ENCODE measurements around the gene SLCO1B3. TPM values are rescaled to one million over a fixed set of nuclear protein-coding genes. Genes with fewer than 3 reads are reported as not detected.
"Not testable (repeated sequence)": the region's sequence is repeated elsewhere in the genome, so short reads cannot be mapped to it uniquely, and the experiment has no call there.

Gene SLCO1B3, protein sequence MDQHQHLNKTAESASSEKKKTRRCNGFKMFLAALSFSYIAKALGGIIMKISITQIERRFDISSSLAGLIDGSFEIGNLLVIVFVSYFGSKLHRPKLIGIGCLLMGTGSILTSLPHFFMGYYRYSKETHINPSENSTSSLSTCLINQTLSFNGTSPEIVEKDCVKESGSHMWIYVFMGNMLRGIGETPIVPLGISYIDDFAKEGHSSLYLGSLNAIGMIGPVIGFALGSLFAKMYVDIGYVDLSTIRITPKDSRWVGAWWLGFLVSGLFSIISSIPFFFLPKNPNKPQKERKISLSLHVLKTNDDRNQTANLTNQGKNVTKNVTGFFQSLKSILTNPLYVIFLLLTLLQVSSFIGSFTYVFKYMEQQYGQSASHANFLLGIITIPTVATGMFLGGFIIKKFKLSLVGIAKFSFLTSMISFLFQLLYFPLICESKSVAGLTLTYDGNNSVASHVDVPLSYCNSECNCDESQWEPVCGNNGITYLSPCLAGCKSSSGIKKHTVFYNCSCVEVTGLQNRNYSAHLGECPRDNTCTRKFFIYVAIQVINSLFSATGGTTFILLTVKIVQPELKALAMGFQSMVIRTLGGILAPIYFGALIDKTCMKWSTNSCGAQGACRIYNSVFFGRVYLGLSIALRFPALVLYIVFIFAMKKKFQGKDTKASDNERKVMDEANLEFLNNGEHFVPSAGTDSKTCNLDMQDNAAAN
- not detected for total RNA-seq

DNA sequence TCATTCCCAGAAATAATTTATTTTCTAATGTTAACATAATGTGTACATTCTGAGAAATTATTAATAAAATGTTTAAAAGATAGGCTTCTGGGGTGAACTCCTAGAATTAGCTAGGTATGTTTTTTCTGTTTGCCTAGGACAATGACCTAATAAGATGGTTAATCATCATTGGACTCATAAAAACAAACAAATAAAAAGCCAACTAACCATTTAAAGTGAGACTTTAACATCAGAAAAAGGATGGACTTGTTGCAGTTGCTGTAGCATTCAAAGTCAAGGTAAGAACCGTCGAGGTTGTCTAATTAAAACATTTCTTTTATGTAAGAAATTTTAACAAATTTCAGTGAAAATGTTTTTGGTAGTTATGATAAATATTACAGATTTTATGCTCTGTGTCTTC, at the start of gene SLCO1B3:
Gene SLCO1B3 (plus strand): TSS at position 219 of the 400 bp plus-strand sequence. CDS start 5,034 bp downstream, outside the sequence.
- no peak within 1 kb of the TSS for H3K27ac Mint-ChIP-seq
- intact Hi-C loops (cut with micrococcal nuclease) = no loop called here
- DNase-seq = no peak

DNA sequence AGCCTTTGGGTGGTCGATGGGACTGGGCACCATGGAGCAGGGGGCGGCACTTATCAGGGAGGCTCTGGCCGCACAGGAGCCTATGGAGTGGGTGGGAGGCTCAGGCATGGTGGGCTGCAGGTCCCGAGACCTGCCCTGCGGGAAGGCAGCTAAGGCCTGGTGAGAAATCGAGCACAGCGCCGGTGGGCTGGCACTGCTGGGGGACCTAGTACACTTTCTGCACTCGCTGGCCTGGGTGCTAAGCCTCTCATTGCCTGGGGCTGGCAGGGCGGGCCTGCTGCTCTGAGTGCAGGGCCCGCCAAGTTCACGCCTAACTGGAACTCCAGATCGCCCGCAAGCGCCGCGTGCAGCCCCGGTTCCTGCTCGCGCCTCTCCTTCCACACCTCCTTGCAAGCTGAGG, 33.1 kb upstream of the SLCO1B3 start:
- intact Hi-C loops (cut with micrococcal nuclease) = no loop called here
- no peaks in the 10 kb centered on the region for H3K36me3 Mint-ChIP-seq (ENCODE audit: low read depth)
- DNase-seq = no peak
- ChIA-PET CTCF (no interaction called here), POLR2A (no interaction called here)
- no peak overlapping the region for H3K27ac Mint-ChIP-seq
- no peak for ATAC-seq
- no peaks in the 10 kb centered on the region for H3K27me3 Mint-ChIP-seq
- TF ChIP-seq, protein P1, sequence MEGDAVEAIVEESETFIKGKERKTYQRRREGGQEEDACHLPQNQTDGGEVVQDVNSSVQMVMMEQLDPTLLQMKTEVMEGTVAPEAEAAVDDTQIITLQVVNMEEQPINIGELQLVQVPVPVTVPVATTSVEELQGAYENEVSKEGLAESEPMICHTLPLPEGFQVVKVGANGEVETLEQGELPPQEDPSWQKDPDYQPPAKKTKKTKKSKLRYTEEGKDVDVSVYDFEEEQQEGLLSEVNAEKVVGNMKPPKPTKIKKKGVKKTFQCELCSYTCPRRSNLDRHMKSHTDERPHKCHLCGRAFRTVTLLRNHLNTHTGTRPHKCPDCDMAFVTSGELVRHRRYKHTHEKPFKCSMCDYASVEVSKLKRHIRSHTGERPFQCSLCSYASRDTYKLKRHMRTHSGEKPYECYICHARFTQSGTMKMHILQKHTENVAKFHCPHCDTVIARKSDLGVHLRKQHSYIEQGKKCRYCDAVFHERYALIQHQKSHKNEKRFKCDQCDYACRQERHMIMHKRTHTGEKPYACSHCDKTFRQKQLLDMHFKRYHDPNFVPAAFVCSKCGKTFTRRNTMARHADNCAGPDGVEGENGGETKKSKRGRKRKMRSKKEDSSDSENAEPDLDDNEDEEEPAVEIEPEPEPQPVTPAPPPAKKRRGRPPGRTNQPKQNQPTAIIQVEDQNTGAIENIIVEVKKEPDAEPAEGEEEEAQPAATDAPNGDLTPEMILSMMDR (IDR thresholded peaks at IDR 0.05) = no peak
- peaks cover 4% of the 10 kb centered on the region for H3K9me3 Mint-ChIP-seq
- H3K4me3 Mint-ChIP-seq = no peak overlapping the region
- no peaks in the 10 kb centered on the region for H3K4me1 Mint-ChIP-seq (ENCODE audit: low read depth)

More for the DNA sequence above, at the start of gene SLCO1B3:
- Mint-ChIP-seq H3K9me3 (peaks cover 2% of the 10 kb centered on the region), H3K4me1 (ENCODE audit: low read depth) (no peaks in the 10 kb centered on the region), H3K27me3 (no peaks in the 10 kb centered on the region), H3K4me3 (no peak within 1 kb of the TSS), H3K36me3 (ENCODE audit: low read depth) (no peaks in the 10 kb centered on the region)
- ATAC-seq = no peak
- TF ChIP-seq, protein P1 (IDR thresholded peaks at IDR 0.05) = no peak
- POLR2A ChIA-PET = no interaction called here
- CTCF ChIA-PET = no interaction called here

- H3K4me3 Mint-ChIP-seq = no peak overlapping the region
- ATAC-seq (no peak), DNase-seq (no peak)
- H3K27me3 Mint-ChIP-seq = no peaks in the 10 kb centered on the region
- intact Hi-C loops (cut with micrococcal nuclease) = no loop called here
- TF ChIP-seq, protein P1 (IDR thresholded peaks at IDR 0.05) = no peak
- H3K27ac Mint-ChIP-seq = no peak overlapping the region
- peaks cover 4% of the 10 kb centered on the region for H3K9me3 Mint-ChIP-seq
- POLR2A ChIA-PET = no interaction called here
- CTCF ChIA-PET = no interaction called here
- no peaks in the 10 kb centered on the region for H3K4me1 Mint-ChIP-seq (ENCODE audit: low read depth)
- H3K36me3 Mint-ChIP-seq (ENCODE audit: low read depth) = no peaks in the 10 kb centered on the region
These were observed 31.5 kb upstream of the SLCO1B3 start for GRCh38 chr12:20778969-20779368.

DNA sequence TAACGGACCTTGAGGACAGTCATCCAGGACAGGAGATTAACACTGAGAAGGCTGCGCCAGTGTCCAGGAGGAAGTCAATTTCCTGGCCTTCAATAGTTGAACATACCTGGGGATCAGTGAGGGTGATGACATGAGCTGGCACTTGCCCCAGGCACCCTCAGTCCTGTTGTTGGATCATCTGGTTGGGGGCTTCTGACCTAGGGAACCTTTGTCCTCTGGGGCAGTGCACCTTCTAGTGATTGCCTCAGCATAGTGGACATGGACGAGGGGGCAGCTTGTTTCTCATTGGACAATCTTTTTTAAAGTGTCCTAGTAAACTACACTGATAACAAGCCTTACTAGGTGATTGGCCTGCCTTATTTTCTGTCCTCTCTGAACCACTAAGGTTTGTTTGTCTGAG, 30.5 kb upstream of the SLCO1B3 start:
- H3K4me3 Mint-ChIP-seq; intact Hi-C loops (cut with micrococcal nuclease); POLR2A ChIA-PET; DNase-seq; H3K27ac Mint-ChIP-seq; H3K4me1 Mint-ChIP-seq (ENCODE audit: low read depth); ATAC-seq; CTCF ChIA-PET; H3K27me3 Mint-ChIP-seq; H3K9me3 Mint-ChIP-seq; H3K36me3 Mint-ChIP-seq (ENCODE audit: low read depth): not testable (repeated sequence)

GRCh38 chr12:20783796-20784357, 26.6 kb upstream of the SLCO1B3 start:
- CTCF ChIA-PET; POLR2A ChIA-PET; H3K4me1 Mint-ChIP-seq (ENCODE audit: low read depth); H3K4me3 Mint-ChIP-seq; H3K27me3 Mint-ChIP-seq; H3K36me3 Mint-ChIP-seq (ENCODE audit: low read depth); ATAC-seq; H3K9me3 Mint-ChIP-seq; intact Hi-C loops (cut with micrococcal nuclease); DNase-seq; H3K27ac Mint-ChIP-seq: not testable (repeated sequence)

GRCh38 chr12:20792971-20793370, 17.5 kb upstream of the SLCO1B3 start:
- CTCF ChIA-PET = no interaction called here
- no peak overlapping the region for H3K4me3 Mint-ChIP-seq
- DNase-seq = no peak

More at GRCh38 chr12:20792971-20793370, 17.5 kb upstream of the SLCO1B3 start:
- Mint-ChIP-seq H3K27ac (no peak overlapping the region), H3K36me3 (ENCODE audit: low read depth) (no peaks in the 10 kb centered on the region), H3K9me3 (no peaks in the 10 kb centered on the region), H3K27me3 (no peaks in the 10 kb centered on the region), H3K4me1 (ENCODE audit: low read depth) (no peaks in the 10 kb centered on the region)
- intact Hi-C loops (cut with micrococcal nuclease) = no loop called here
- ATAC-seq = no peak
- POLR2A ChIA-PET = no interaction called here
- TF ChIP-seq, protein P1 (IDR thresholded peaks at IDR 0.05) = no peak

Data from activated CD8-positive, alpha-beta T cell treated with anti-CD3 and anti-CD28 coated beads for 36 hours (primary cell).